GM12891 (cell line): ENCODE results near the gene GCNT2.

Source experiments
- POLR2A ChIP-seq: IDR thresholded peaks from 2 replicates; pipeline ENCODE4 v1.6.1; 2011; ENCODE audit warnings: low read depth, low read length, control low read depth
- POLR2AphosphoS5 ChIP-seq: IDR thresholded peaks from 2 replicates; pipeline ENCODE4 v1.6.1; 2011; ENCODE audit warnings: low read depth, low read length, control low read depth

- TF ChIP-seq POLR2AphosphoS5 (no peak), POLR2A (no peak)
Observed at GRCh38 chr6:10513544-10513943, 7.6 kb upstream of the GCNT2 start.
